Neural progenitor cell (in vitro differentiated cells): ENCODE measurements around the gene THRB.

Source experiments
- CTCF ChIP-seq: fragments of 200-600 bp; sonication (generic); IDR thresholded peaks from 2 replicates; pipeline ENCODE4 v1.5.1; 2017; ENCODE audit warnings: antibody characterized with exemption, mild to moderate bottlenecking
- EZH2 ChIP-seq: fragments of 200-600 bp; sonication (generic); IDR thresholded peaks from 2 replicates; pipeline ENCODE4 v1.6.1; 2017; ENCODE audit warnings: antibody characterized with exemption, mild to moderate bottlenecking, moderate library complexity
- EZH2phosphoT487 ChIP-seq: fragments of 200-600 bp; sonication (generic); IDR thresholded peaks from 2 replicates; pipeline ENCODE4 v1.6.1; 2017; ENCODE audit warnings: antibody characterized with exemption

GRCh38 chr3:24457719-24458118 lies 36.9 kb downstream of the THRB start:
- TF ChIP-seq CTCF (no peak), EZH2phosphoT487 (no peak), EZH2 (no peak)
